Cardiac muscle cell (in vitro differentiated cells and primary cell): ENCODE measurements around the gene GAS2L2. TPM values are rescaled to one million over a fixed set of nuclear protein-coding genes. Genes with fewer than 3 reads are reported as not detected.

Experiments used
- DNase-seq, 2 donors: peaks; one replicate each; pipeline versions ENCODE4 v3.0.0 to v3.0.0-alpha.2; 2010 to 2017; ENCODE audit warnings: low read depth in 1 of 2, low spot score in 1 of 2
- H3K27ac ChIP-seq: fragments of 200-600 bp; sonication (generic); 2 replicates; pipeline ENCODE4 v1.5.1; 2016
- H3K27me3 ChIP-seq: fragments of 200-600 bp; sonication (generic); 2 replicates; pipeline ENCODE4 v1.6.0; 2016; ENCODE audit warnings: control low read depth
- H3K36me3 ChIP-seq: fragments of 200-600 bp; sonication (generic); 2 replicates; pipeline ENCODE4 v1.5.1; 2016; ENCODE audit warnings: control low read depth
- H3K4me1 ChIP-seq: fragments of 200-600 bp; sonication (generic); 2 replicates; pipeline ENCODE4 v1.8.1; 2017; ENCODE audit warnings: low read depth, mild to moderate bottlenecking, mixed run types
- H3K4me3 ChIP-seq: fragments of 200-600 bp; sonication (generic); 2 replicates; pipeline ENCODE4 v1.5.1; 2016; ENCODE audit warnings: mild to moderate bottlenecking
- H3K9me3 ChIP-seq: fragments of 200-600 bp; sonication (generic); 2 replicates; pipeline ENCODE4 v1.5.1; 2017; ENCODE audit warnings: low read depth, mild to moderate bottlenecking, control low read depth
- CTCF ChIP-seq: IDR thresholded peaks from 2 replicates; pipeline ENCODE4 v1.5.1; 2012; ENCODE audit warnings: low read depth, mild to moderate bottlenecking, low read length
- polyA plus RNA-seq: library from polyadenylated mRNA; unstranded; fragments of >200 nt; fragmentation: Nextera tagmentation; extraction: Ambion mirVana; gene quantifications from 2 replicates; pipeline ENCODE4 v1.2.1, GENCODE V29; 2016
- total RNA-seq: library from RNA; depleted of rRNA; stranded (reverse); fragments of >200 nt; gene quantifications from 2 replicates; pipeline ENCODE4 v1.2.3, GENCODE V29; 2016

GAS2L2 gene
- total and polyA plus RNA-seq, 2 experiments from 2014 or later: 0.11 TPM; not detected in 1

- Histone ChIP-seq H3K27me3 (no peaks in the 10 kb centered on the region), H3K27ac (no peak overlapping the region), H3K4me1 (peaks cover 46% of the 10 kb centered on the region), H3K4me3 (no peak overlapping the region), H3K36me3 (no peaks in the 10 kb centered on the region), H3K9me3 (no peaks in the 10 kb centered on the region)
- no peak for DNase-seq
- TF ChIP-seq CTCF: no peak
These were observed 22.5 kb downstream of the GAS2L2 start for GRCh38 chr17:35730400-35731005.

- TF ChIP-seq CTCF: no peak
- Histone ChIP-seq H3K27me3 (no peaks in the 10 kb centered on the region), H3K27ac (no peak overlapping the region), H3K36me3 (no peaks in the 10 kb centered on the region), H3K9me3 (no peaks in the 10 kb centered on the region), H3K4me1 (peaks cover 56% of the 10 kb centered on the region), H3K4me3 (no peak overlapping the region)
- DNase-seq: no peak
These were observed 23.6 kb downstream of the GAS2L2 start for GRCh38 chr17:35729405-35729833.

- Histone ChIP-seq H3K9me3 (no peaks in the 10 kb centered on the region), H3K4me1 (peaks cover 62% of the 10 kb centered on the region), H3K27me3 (no peaks in the 10 kb centered on the region), H3K4me3 (no peak overlapping the region), H3K36me3 (no peaks in the 10 kb centered on the region), H3K27ac (no peak overlapping the region)
- no peak for DNase-seq
- no peak for TF ChIP-seq CTCF
These were observed 24.5 kb downstream of the GAS2L2 start for GRCh38 chr17:35728551-35728950.

- peak overlapping the region; percentile 94 for H3K27ac ChIP-seq
These were observed 25.4 kb downstream of the GAS2L2 start for GRCh38 chr17:35727635-35728034.

GRCh38 chr17:35726953-35727460, 26.0 kb downstream of the GAS2L2 start:
- no peak for TF ChIP-seq CTCF
- H3K4me3 ChIP-seq: no peak overlapping the region
- DNase-seq: peak in 1 of 2 donors; percentile 53
- H3K9me3 ChIP-seq: no peaks in the 10 kb centered on the region
- peak overlapping the region; percentile 94 for H3K27ac ChIP-seq
- H3K27me3 ChIP-seq: no peaks in the 10 kb centered on the region
- H3K36me3 ChIP-seq: no peaks in the 10 kb centered on the region
- peaks cover 67% of the 10 kb centered on the region for H3K4me1 ChIP-seq

More at GRCh38 chr17:35727635-35728034, 25.4 kb downstream of the GAS2L2 start:
- Histone ChIP-seq H3K27me3 (no peaks in the 10 kb centered on the region), H3K9me3 (no peaks in the 10 kb centered on the region), H3K4me1 (peaks cover 67% of the 10 kb centered on the region), H3K36me3 (no peaks in the 10 kb centered on the region), H3K4me3 (no peak overlapping the region)
- DNase-seq: no peak
- no peak for TF ChIP-seq CTCF
